GM12878 (cell line): ENCODE results near the gene TBRG4.

Experiments
- EZH2 ChIP-seq: IDR thresholded peaks from 2 replicates; pipeline ENCODE4 v1.6.1; 2012; ENCODE audit warnings: low read depth, mild to moderate bottlenecking, control low read depth, inconsistent platforms, low read length, borderline replicate concordance; ENCODE audit not compliant: control insufficient read depth
- PAX8 ChIP-seq: fragments of 450-650 bp; IDR thresholded peaks from 2 replicates; pipeline ENCODE4 v1.6.1; 2017; ENCODE audit warnings: mild to moderate bottlenecking, moderate library complexity
- SRF ChIP-seq, 2 experiments: IDR thresholded peaks; 2 replicates each; pipeline ENCODE4 v1.6.1; 2011; ENCODE audit warnings: low read depth in 2 of 2, low read length in 2 of 2, mild to moderate bottlenecking in 1 of 2, moderate library complexity in 1 of 2
- TF ChIP-seq, protein P1 (sequence below), 3 experiments: IDR thresholded peaks in 2 of 3; conservative IDR thresholded peaks in 1 of 3; 2 replicates each; pipeline ENCODE4 v1.5.1; 2011; ENCODE audit warnings: low read depth in 3 of 3, low read length in 3 of 3, mild to moderate bottlenecking in 3 of 3, control low read depth in 2 of 3, moderate library complexity in 2 of 3, inconsistent platforms in 1 of 3, mixed read lengths in 1 of 3; ENCODE audit not compliant: control insufficient read depth in 2 of 3, insufficient read depth in 1 of 3; ENCODE audit errors: extremely low read depth in 1 of 3

DNA sequence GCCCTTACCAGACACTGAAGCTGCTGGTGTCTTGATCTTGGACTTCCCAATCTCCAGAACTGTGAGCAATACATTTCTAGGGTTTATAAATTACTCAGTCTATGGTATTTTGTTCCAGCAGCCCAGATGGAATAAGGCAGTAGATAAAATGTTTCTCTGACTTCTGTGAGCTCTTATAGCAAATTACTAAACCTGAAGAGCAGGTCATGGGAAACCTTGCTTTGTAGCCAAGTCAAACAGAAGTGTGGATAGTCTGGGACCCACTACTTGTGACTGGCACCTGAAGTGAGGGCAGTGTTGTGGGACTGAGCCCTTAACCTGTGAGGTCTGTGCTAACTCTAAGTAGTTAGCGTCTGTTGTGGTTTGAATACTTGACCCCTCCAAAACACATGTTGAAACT, 4.6 kb upstream of the TBRG4 start:
- TF ChIP-seq EZH2 (no peak), PAX8 (no peak), SRF (IDR thresholded peaks at IDR 0.05; ENCODE audit: low read depth in 2 of 2, low read length in 2 of 2) (no peak)
- TF ChIP-seq, protein P1, sequence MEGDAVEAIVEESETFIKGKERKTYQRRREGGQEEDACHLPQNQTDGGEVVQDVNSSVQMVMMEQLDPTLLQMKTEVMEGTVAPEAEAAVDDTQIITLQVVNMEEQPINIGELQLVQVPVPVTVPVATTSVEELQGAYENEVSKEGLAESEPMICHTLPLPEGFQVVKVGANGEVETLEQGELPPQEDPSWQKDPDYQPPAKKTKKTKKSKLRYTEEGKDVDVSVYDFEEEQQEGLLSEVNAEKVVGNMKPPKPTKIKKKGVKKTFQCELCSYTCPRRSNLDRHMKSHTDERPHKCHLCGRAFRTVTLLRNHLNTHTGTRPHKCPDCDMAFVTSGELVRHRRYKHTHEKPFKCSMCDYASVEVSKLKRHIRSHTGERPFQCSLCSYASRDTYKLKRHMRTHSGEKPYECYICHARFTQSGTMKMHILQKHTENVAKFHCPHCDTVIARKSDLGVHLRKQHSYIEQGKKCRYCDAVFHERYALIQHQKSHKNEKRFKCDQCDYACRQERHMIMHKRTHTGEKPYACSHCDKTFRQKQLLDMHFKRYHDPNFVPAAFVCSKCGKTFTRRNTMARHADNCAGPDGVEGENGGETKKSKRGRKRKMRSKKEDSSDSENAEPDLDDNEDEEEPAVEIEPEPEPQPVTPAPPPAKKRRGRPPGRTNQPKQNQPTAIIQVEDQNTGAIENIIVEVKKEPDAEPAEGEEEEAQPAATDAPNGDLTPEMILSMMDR (IDR thresholded peaks at IDR 0.05 in 2 of 3, conservative IDR thresholded peaks at IDR 0.05 in 1 of 3; ENCODE audit: control insufficient read depth in 2 of 3, extremely low read depth in 1 of 3, insufficient read depth in 1 of 3, low read depth in 3 of 3, low read length in 3 of 3), result no peak
